GM12801 (cell line): ENCODE data around the gene RAB44.

ENCODE experiments used
- CTCF ChIP-seq: IDR thresholded peaks from one replicate; pipeline ENCODE4 v1.5.1; 2011; ENCODE audit warnings: control low read depth; ENCODE audit not compliant: insufficient read length; ENCODE audit errors: extremely low read depth

The RAB44 gene

GRCh38 chr6:36700831-36701230 is 3.2 kb downstream of the RAB44 start:
- TF ChIP-seq CTCF: no peak

GRCh38 chr6:36701401-36701991 is 3.9 kb downstream of the RAB44 start:
- no peak for TF ChIP-seq CTCF

- no peak for TF ChIP-seq CTCF
These were observed 5.0 kb downstream of the RAB44 start for GRCh38 chr6:36702656-36703055.

GRCh38 chr6:36703081-36703606 is 5.5 kb downstream of the RAB44 start:
- no peak for TF ChIP-seq CTCF

GRCh38 chr6:36703982-36704381 is 6.4 kb downstream of the RAB44 start:
- TF ChIP-seq CTCF: no peak

- TF ChIP-seq CTCF: no peak
These were observed 8.7 kb downstream of the RAB44 start for GRCh38 chr6:36706339-36706738.

- TF ChIP-seq CTCF: no peak
These were observed 15.2 kb downstream of the RAB44 start for GRCh38 chr6:36712816-36713215.

- no peak for TF ChIP-seq CTCF
These were observed 16.2 kb downstream of the RAB44 start for GRCh38 chr6:36713846-36714245.
